Ramos (cell line): Measurements from ENCODE around the gene TBX19.

Source experiments
- in situ Hi-C: fragments of 300-500 bp; cut with MboI; formaldehyde crosslinking; loops from one replicate; pipeline ENCODE4 v1.14.3; 2022; ENCODE audit warnings: low sequenced_read_pairs; ENCODE audit not compliant: unreplicated experiment

TBX19 gene

GRCh38 chr1:168279253-168279652 is 1.4 kb upstream of the TBX19 start:
- in situ Hi-C loops: no loop called here

- in situ Hi-C loops: no loop called here
Measured at GRCh38 chr1:168281603-168282325, 1.1 kb downstream of the TBX19 start.

- in situ Hi-C loops: no loop called here
Measured at GRCh38 chr1:168285521-168285790, 4.8 kb downstream of the TBX19 start.

- in situ Hi-C loops: no loop called here
Measured at GRCh38 chr1:168285971-168286927, 5.6 kb downstream of the TBX19 start.

- in situ Hi-C loops: no loop called here
Measured at GRCh38 chr1:168287237-168287664, 6.6 kb downstream of the TBX19 start.

GRCh38 chr1:168288311-168289052 is 7.8 kb downstream of the TBX19 start:
- in situ Hi-C loops: no loop called here

GRCh38 chr1:168291222-168291837 is 10.7 kb downstream of the TBX19 start:
- in situ Hi-C loops: no loop called here

- in situ Hi-C loops: no loop called here
Measured at GRCh38 chr1:168293356-168293755, 12.7 kb downstream of the TBX19 start.

GRCh38 chr1:168295411-168296114 is 14.9 kb downstream of the TBX19 start:
- in situ Hi-C loops: no loop called here

GRCh38 chr1:168297019-168297730 is 16.5 kb downstream of the TBX19 start:
- in situ Hi-C loops: no loop called here

- in situ Hi-C loops: no loop called here
Measured at GRCh38 chr1:168298446-168298845, 17.8 kb downstream of the TBX19 start.

GRCh38 chr1:168300626-168301025 is 19.9 kb downstream of the TBX19 start:
- in situ Hi-C loops: no loop called here

GRCh38 chr1:168301664-168302320 is 21.1 kb downstream of the TBX19 start:
- in situ Hi-C loops: no loop called here

GRCh38 chr1:168303716-168304540 is 23.3 kb downstream of the TBX19 start:
- in situ Hi-C loops: no loop called here

GRCh38 chr1:168304865-168305264 is 24.2 kb downstream of the TBX19 start:
- in situ Hi-C loops: no loop called here

- in situ Hi-C loops: no loop called here
Measured at GRCh38 chr1:168312718-168313604, 32.3 kb downstream of the TBX19 start.

- in situ Hi-C loops: no loop called here
Measured at GRCh38 chr1:168316142-168316541, 35.5 kb downstream of the TBX19 start.
